ENCODE data around the gene PRR35. TPM values are rescaled to one million over a fixed set of nuclear protein-coding genes. Genes with fewer than 3 reads are reported as not detected.

The PRR35 gene
- total and polyA plus RNA-seq, 8 donors, result not detected

GRCh38 chr16:537415-538335 is 22.5 kb upstream of the PRR35 start:
- H3K36me3 ChIP-seq, result peaks cover 16 to 85% (median 58%) of the 10 kb centered on the region in 4 donors
- H3K4me1 ChIP-seq, result peaks cover 29 to 43% (median 36%) of the 10 kb centered on the region in 4 donors
- DNase-seq, result no peak
- H3K9me3 ChIP-seq, result no peaks in the 10 kb centered on the region
- no peak overlapping the region for H3K4me3 ChIP-seq
- intact Hi-C loops (cut with DNase I; ENCODE audit: low total_unique reads), result no loop called here
- no peak for TF ChIP-seq POLR2AphosphoS5 (IDR thresholded peaks at IDR 0.05)
- no peak for TF ChIP-seq CTCF (IDR thresholded peaks at IDR 0.05)
- no peak for TF ChIP-seq POLR2A (IDR thresholded peaks at IDR 0.05)
- TF ChIP-seq EP300 (IDR thresholded peaks at IDR 0.05), result no peak
- H3K27ac ChIP-seq, result no peak overlapping the region
- no peaks in the 10 kb centered on the region for H3K27me3 ChIP-seq
- WGBS, 5 donors, result 93 to 98% (median 94%) methylated on average over 38 to 60 of the region's 60 CpGs

- TF ChIP-seq POLR2A (IDR thresholded peaks at IDR 0.05), result no peak
- TF ChIP-seq EP300 (IDR thresholded peaks at IDR 0.05), result no peak
- TF ChIP-seq CTCF (IDR thresholded peaks at IDR 0.05), result no peak
- no peak for TF ChIP-seq POLR2AphosphoS5 (IDR thresholded peaks at IDR 0.05)
- no peak overlapping the region for H3K27ac ChIP-seq
- peaks cover 16 to 88% (median 58%) of the 10 kb centered on the region in 4 donors for H3K36me3 ChIP-seq
- DNase-seq, result no peak
- H3K9me3 ChIP-seq, result no peaks in the 10 kb centered on the region
- intact Hi-C loops (cut with DNase I; ENCODE audit: low total_unique reads), result no loop called here
- 87 to 95% (median 91%) methylated on average over 19 to 34 of the region's 34 CpGs for WGBS, 5 donors
- no peaks in the 10 kb centered on the region for H3K27me3 ChIP-seq
- H3K4me1 ChIP-seq, result peaks cover 10 to 35% (median 24%) of the 10 kb centered on the region in 4 donors
- no peak overlapping the region for H3K4me3 ChIP-seq
These were observed 20.2 kb upstream of the PRR35 start for GRCh38 chr16:539901-540530.

GRCh38 chr16:540645-541340 is 19.4 kb upstream of the PRR35 start:
- H3K4me1 ChIP-seq, result peaks cover 3 to 27% (median 17%) of the 10 kb centered on the region in 4 donors
- no peaks in the 10 kb centered on the region for H3K9me3 ChIP-seq
- intact Hi-C loops (cut with DNase I; ENCODE audit: low total_unique reads), result no loop called here
- TF ChIP-seq CTCF (IDR thresholded peaks at IDR 0.05), result no peak
- no peak for TF ChIP-seq POLR2A (IDR thresholded peaks at IDR 0.05)
- no peak for TF ChIP-seq POLR2AphosphoS5 (IDR thresholded peaks at IDR 0.05)
- TF ChIP-seq EP300 (IDR thresholded peaks at IDR 0.05), result no peak
- WGBS, 5 donors, result 84 to 88% (median 86%) methylated on average over 9 to 29 of the region's 29 CpGs
- H3K27ac ChIP-seq, result no peak overlapping the region
- DNase-seq, result no peak
- H3K27me3 ChIP-seq, result no peaks in the 10 kb centered on the region
- no peak overlapping the region for H3K4me3 ChIP-seq
- H3K36me3 ChIP-seq, result peaks cover 16 to 80% (median 55%) of the 10 kb centered on the region in 4 donors

All from stomach (tissue), 9 donors.